Suprapubic skin (tissue), 3 donors: ENCODE data around the gene TPPP2.
"Not testable (repeated sequence)": the region's sequence is repeated elsewhere in the genome, so short reads cannot be mapped to it uniquely, and the experiment has no call there.

Experiments used
- EP300 ChIP-seq: sonication (generic); formaldehyde crosslinking; IDR thresholded peaks from one replicate; pipeline ENCODE4 v1.6.1; 2017; ENCODE audit warnings: antibody characterized with exemption
- TF ChIP-seq, protein P1 (sequence below), 2 donors: fragments of 200-600 bp in 1 of 2; fragments of 450-650 bp in 1 of 2; sonication (generic) in 1 of 2; IDR thresholded peaks; one replicate each; pipeline ENCODE4 v1.5.1; 2016 to 2019; ENCODE audit warnings: antibody characterized with exemption in 2 of 2, mild to moderate bottlenecking in 1 of 2, moderate library complexity in 1 of 2

DNA sequence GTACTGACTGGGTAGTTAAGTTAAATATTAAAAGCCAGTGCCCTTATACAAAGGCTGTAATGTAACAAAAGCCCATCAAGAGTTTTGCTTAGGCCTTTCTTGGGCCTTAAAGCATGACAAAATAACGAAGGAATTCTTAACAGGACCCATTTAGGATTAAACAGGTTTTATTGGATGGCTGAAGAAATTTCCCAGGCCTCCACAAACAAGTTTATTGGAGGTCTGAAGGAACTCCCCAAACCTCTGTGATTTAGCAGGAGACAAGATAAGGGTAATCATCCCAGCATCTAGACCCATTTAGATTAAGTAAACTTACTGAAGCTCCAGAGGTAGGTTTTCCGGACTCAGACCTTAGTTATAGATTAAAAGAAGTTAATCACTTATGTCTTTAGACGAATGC, 20.3 kb upstream of the TPPP2 start:
- not testable (repeated sequence) for TF ChIP-seq EP300
- TF ChIP-seq, protein P1, sequence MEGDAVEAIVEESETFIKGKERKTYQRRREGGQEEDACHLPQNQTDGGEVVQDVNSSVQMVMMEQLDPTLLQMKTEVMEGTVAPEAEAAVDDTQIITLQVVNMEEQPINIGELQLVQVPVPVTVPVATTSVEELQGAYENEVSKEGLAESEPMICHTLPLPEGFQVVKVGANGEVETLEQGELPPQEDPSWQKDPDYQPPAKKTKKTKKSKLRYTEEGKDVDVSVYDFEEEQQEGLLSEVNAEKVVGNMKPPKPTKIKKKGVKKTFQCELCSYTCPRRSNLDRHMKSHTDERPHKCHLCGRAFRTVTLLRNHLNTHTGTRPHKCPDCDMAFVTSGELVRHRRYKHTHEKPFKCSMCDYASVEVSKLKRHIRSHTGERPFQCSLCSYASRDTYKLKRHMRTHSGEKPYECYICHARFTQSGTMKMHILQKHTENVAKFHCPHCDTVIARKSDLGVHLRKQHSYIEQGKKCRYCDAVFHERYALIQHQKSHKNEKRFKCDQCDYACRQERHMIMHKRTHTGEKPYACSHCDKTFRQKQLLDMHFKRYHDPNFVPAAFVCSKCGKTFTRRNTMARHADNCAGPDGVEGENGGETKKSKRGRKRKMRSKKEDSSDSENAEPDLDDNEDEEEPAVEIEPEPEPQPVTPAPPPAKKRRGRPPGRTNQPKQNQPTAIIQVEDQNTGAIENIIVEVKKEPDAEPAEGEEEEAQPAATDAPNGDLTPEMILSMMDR (IDR thresholded peaks at IDR 0.05) = not testable (repeated sequence)
